ENCODE measurements around the gene CACNA2D3.

Gene CACNA2D3

DNA sequence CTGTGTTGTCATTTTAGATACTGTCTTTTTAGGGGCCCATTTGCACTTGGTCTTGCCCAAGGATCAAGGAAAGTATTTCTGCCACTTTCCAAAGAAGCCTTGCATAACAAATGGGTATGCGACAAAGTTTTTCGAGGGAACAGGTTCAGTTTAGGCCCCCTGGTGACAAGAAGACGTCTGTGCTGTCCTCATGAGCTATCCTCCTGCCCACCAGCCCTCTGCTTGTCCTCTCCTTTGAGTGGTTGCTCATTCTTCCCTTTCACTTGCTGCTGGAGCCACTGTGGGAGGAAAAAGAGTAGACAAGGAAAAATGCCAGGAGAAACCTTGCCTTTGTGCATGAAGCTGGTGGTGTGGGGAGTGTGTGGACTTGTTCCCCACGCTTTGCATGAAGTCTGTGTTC lies 171.9 kb downstream of the CACNA2D3 start:
- DNase-seq: no peak

DNA sequence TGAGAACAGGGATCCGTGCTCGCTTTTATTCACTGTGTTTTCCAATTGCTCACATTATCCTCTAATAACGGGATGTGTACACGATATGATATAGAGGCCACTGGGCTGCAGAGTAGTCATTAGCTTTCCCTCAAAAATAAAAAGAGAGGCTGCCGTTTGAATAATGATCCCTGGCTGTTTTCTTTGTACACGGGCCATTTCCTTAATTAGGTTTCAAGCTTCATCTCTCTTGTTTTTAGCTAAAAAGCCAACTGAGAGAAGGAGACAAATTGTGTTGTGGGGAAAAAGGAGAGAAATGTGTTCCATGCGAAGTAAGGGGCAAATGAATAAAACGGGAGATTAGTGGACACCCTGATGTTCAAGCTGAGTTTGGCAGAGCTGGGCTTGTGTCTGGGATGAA lies 174.2 kb downstream of the CACNA2D3 start:
- DNase-seq: no peak

DNA sequence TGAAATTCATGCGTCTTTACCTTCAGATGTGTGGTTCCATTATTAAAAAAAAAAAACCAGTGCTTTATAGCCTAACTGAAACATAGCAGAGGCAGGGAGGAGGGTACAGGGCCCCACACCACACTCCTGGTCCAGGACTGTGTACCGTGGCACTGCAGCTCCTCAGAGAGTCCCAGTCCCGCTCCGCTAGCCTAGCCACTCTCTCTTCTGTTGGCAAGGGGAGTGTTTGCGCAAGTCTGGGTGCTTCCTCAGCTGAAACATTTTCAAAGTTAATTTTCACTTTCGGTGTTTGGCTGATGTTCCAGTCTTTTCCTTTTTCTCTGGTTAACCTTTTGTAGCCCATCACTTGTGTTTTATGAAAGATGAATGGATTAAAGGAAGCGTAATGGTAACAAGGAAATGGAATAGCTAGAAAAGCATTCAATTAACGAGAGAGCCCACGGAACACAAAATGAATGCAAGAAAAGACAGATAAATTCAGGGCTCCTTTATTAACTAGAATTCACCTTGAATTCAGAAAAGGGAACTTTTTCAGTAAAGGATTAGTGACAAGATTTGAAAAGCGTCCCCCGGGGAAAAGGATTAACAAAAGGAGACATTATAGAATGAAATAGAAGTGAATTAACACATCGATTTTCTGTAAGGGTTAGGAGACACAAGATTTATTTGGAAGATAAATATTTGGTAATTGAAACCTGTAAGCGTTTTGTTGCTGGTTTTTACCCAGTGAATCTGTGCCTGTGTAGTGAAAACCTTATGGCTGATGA lies 177.0 kb downstream of the CACNA2D3 start:
- no peak for DNase-seq

- DNase-seq: no peak
Measured at GRCh38 chr3:54303517-54304375, 181.4 kb downstream of the CACNA2D3 start.

DNA sequence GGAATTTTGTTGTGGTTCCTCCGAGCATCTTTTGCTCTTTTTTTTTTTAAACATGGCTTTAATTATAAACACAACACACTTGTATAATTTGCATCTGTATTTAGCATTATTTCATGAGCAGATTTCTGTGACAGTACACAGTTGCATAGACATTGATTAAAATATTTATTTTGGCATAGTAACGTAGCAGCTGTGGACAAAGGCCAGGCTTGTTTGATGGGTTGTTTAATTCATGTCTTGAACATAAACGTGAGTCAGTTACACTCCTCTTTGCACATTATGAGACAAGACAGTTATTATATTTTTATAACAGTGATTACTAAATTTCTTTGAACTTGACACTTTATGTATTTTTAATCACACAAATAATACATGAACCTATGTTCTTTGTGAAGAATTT lies 182.5 kb downstream of the CACNA2D3 start:
- no peak for DNase-seq

DNA sequence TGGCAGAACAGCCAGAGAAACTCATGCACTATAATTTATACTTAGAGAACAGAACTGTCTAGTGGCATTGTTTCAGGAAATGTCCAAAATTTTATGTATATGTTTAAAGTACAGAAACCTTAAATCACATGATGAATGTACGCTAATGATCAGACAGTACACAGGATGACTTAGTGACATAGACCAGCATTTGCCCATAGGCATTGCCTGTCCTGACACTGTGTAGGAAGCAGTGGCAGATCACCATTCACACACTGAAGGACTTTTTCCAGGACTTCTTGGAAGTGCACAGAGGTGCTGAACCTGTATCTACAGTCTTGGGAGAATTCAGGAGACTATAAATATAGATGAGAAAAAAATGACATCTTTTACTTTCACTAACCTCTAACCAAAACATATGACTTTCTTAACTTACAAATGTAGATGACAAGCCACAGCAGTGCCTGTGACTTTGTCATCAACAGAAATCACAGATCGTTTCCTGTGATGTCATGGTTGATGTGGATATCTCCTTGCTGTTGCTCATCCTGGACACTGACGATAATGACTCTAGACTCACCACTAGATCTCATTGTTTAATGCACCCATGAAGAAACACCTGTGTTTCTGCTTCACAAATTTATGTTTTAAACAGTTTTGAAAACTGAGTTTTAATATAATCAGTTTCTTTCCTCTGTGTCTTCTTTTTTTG lies 183.2 kb downstream of the CACNA2D3 start:
- no peak for DNase-seq

DNA sequence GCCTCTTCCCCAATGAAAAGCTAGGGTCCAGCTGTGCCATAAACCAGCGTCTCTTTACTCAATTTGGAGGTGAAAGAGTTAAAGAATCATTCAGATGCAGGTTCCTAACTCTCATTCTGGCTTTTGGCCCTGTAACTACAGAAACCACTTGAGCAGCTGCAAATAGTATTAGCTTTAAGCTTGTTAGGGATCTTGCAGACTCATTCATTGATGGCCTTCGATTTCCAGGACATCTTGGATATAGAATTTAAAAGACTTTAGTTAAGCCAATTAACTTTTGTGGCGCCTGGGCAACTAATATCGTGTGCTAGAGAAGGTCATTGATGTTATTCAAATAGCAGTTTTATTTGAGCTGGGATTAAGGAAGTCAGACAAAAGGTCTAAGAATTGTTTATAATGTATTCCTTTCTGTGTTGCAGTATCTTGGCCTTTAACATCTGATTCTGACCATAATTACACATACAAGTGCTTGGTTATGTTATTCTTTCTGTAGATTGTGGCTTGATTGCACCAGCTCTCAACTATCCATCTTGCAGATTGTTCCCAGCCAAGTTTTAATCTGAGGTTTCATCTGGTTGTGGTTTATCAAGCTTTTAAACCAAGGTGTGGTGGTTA lies 185.3 kb downstream of the CACNA2D3 start:
- no peak for DNase-seq

- DNase-seq: no peak
Measured at GRCh38 chr3:54309601-54310000, 187.2 kb downstream of the CACNA2D3 start.

DNA sequence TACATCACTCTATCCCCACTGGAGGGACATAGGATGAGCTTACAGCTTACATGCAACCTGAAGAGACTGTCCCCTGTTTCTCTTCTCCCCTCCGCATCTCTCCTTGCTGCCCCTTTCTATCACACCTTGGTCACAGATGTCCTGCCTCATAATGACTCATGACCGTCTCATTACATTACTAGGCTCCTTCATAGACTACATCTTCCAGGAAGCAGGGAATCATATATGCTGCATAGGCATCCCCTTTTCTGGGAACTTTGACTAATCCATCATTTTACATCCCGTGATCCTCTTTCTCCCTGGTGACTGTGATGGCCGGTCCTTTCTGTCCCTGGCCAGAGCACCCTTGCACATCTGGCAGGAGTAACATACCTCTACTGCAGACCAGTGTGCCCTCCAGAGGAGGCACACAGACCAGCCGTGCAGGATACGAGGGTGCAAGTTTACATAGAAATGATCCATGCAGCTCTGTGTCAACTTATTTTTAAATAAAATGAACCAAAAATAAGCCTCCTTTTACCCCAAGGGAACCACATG lies 188.9 kb downstream of the CACNA2D3 start:
- DNase-seq: no peak

DNA sequence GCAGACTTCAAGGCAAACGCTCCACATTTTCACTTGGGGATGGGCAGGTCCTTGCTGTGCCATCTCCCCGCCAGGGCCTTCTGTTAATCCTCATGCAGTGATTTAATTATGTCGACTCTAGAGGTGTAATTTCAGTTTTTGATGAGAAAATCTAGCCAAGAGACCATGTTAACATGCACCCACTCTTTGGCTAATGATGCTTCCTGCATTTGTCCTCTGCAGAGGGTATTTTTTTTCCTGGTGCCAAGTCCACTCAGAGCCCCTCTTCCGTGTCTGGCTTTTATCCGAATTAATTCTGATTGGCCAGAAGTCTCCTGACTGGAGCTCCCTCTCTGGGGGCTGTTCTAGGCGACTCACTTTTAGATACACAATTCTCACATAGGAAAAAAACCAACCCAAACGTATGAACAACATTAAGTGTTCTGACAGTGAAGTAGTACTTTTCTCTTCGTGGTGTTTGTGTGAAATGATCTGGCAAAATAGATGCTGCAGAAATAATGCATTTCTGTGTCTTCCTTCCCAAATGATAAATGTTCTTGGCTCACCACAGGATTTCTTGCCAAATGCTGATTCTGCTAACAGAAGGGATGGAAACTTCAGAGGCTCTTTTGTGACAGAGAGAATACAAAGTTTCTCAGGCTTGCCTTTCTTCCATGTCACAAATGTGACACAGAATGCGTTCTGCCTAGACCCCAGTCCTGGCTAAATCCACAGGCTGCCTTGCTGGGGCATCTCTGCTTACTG lies 190.0 kb downstream of the CACNA2D3 start:
- no peak for DNase-seq

DNA sequence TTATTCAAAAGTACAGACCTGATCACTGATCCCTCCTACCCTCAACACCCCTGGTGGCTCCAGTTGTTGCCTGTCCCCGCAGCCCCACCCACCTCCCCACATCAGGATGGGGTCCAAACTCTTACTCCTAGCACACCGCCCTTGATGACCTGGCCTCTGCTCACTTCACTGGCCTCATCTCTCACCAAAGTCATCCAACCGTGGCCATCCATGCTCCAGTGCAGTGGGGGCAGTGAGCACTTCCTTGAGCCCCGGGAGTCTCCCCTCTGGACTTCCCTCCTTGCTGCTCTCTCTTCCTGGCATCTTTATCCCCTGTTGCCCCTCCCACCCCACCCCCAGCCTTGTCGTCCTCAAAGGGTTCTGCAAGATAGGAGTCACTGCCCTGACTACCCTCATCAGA lies 191.1 kb downstream of the CACNA2D3 start:
- DNase-seq: no peak

GRCh38 chr3:54321520-54321919 lies 199.2 kb downstream of the CACNA2D3 start:
- no peak for DNase-seq

GRCh38 chr3:54322354-54322753 lies 200.0 kb downstream of the CACNA2D3 start:
- DNase-seq: no peak

DNA sequence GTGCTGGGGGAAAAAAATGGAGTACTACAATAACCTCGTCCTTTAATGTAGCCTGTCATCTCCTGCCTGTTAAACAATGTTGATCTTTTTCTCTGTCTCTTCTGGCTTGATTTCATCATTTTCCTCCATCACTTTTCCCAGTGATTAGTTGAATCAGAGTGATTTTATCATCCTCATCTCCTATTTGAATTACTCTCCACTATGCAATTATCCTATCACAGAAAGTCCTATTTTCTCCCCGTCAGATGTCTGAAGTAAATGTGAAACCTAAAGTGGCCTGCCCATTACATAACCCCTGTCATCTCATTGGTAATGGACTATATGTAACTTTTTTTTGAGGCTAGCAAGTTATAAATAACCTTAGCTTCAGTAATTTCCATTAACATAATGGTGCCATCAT lies 201.8 kb downstream of the CACNA2D3 start:
- DNase-seq: no peak

DNA sequence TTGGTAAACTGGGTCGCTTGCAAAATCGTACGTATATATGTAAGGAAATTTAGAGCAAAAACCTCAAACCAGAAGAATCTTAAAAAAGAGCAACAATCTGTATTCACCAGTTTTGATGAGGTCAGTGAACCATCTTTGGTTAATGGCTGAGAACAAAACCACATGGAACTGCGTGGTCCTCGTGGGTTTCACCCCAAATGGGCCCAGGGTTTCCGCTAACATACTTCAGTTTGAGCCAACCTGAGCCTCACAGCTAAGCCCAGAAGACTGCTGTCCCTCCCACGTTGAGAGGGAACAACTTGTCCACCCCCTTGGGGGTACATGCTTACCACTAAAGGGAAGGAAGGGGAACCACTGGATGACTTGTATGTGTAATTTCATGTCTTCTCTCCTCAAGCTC lies 204.6 kb downstream of the CACNA2D3 start:
- DNase-seq: no peak

GRCh38 chr3:54331341-54331740 lies 209.0 kb downstream of the CACNA2D3 start:
- DNase-seq: no peak

DNA sequence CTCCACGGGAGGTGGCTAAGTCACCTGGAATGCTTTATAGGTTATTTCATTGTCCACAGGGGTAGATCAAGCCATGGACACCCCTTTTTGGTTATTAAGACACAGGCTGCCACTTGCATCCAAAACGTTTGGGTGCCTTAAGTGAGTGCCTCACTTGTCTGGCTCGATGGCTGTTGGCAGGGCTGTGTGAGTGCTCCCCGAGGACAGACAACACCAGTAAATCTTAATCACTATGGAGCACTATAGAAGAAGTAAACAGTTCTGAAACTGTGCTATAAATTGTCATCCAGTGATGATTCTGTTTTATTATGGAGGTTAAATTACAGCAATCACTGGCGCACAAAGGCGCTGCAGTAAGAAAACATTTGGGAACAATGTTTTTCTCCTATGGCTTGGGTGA lies 215.5 kb downstream of the CACNA2D3 start:
- no peak for DNase-seq

DNA sequence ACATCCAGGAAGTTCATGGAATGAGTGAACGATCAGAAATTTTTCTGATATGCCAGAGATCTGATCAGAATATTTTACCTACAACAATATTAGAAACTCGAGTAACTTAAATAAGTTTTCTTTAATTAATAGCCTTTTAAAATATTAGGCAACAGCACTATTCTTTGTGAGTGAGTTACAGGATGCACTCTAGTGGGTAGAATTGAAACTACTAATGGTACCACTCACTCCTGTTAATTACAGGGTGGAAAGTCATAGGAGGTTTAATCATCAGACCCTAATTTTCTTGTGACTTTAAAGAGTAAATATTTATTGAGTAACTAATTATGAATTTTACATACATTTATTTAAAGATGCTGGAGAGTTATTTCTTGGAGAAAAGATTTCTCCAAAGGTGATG lies 217.3 kb downstream of the CACNA2D3 start:
- DNase-seq: no peak

DNA sequence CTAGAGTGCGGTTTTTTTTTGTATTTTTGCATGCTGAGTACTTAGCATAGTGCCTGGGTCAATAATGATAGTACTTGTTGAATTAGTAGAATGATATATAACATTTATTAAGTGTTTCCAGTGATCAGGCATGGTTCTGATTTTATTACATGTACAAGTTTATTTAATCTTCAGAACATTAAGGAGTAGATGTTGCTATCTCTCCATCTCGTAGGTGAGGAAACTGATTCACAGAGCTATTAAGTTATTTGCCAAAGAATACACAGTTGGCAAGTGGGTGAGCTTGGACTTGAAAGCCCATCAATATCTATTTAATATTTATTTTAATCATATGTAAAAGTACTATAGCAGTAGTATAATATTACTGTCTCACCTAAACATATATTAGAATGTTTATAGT lies 219.5 kb downstream of the CACNA2D3 start:
- DNase-seq: no peak

- no peak for DNase-seq
Measured at GRCh38 chr3:54342676-54343075, 220.3 kb downstream of the CACNA2D3 start.

DNA sequence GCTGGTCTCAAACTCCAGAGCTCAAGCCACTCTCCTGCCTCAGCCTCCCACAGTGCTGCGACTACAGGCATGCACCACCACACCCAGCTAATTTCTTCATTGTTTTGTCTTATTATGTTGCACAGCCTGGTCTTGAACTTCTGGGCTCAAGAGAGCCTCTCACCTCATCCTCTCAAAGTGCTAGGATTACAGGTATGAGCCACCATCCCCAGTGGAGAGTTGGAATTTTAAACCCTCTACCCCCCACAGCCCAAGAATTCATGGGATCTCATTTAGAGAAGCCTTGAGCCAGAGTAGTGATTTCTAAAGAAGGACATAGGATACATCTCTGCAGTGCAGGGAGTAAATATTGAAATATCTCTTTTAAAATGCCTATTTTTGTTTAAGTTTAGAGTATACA lies 221.1 kb downstream of the CACNA2D3 start:
- no peak for DNase-seq

- no peak for DNase-seq
Measured at GRCh38 chr3:54344601-54345231, 222.4 kb downstream of the CACNA2D3 start.

Measured in activated CD4-positive, alpha-beta T cell treated with anti-CD3 and anti-CD28 coated beads, Interleukin-10, Interleukin-2, amounts not matched to agents 100 ng/mL and 50 ng/mL, durations not matched to agents 16 hours and 8 hours (primary cell).